Occipital lobe (tissue), 2 donors: ENCODE data around the gene GRK5. TPM values are rescaled to one million over a fixed set of nuclear protein-coding genes. Genes with fewer than 3 reads are reported as not detected.

Source experiments
- DNase-seq: peaks from one replicate; lab custom pipeline; 2025; lab: John Stamatoyannopoulos, UW
- total RNA-seq: library from RNA; depleted of rRNA; stranded (reverse); fragments of >200 nt; gene quantifications from one replicate; pipeline ENCODE4 v1.2.3, GENCODE V29; 2014

The GRK5 gene
- total RNA-seq, 1 donor from 2014 or later = 17.3 TPM

- DNase-seq = no peak
Observed at GRCh38 chr10:119316002-119316358, 108.6 kb downstream of the GRK5 start.

DNA sequence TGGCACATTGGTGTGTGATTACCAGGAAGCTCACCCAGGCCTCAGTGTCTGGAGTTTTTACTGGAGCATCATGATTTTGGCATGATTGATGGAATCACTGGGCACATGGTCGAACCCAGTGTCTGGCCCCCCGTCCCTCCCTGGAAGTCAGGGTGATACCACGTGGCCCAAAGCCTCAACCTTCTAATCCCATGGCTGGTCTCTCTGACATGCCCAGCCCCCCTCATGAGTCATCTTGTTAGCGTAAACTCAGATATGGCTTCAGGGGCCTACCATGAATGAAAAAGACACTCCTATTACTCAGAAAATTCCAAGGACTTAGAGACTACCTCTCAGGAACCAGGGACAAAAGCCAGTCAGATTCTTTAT, 109.3 kb downstream of the GRK5 start:
- DNase-seq = no peak

- no peak for DNase-seq
Observed at GRCh38 chr10:119318411-119319160, 111.2 kb downstream of the GRK5 start.

- no peak for DNase-seq
Observed at GRCh38 chr10:119319161-119319919, 112.0 kb downstream of the GRK5 start.

DNA sequence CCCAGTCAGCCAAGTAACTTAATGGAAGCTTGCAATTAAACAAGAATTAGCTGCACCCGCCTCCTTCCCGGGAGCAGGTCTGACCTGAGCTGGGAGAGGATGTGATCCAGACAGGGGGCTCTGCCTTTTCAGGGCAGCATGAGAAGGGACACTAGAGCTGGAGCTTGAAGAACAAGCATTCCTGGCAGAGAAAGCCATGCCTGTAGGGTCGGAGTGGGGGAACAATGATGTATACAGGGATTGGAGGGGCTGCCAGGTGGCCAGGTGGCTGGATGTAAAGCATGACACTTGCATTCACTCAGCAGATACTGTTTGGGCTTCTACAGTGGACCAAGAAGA, 112.5 kb downstream of the GRK5 start:
- no peak for DNase-seq

GRCh38 chr10:119320981-119321380, 113.6 kb downstream of the GRK5 start:
- no peak for DNase-seq

GRCh38 chr10:119323085-119324016, 116.0 kb downstream of the GRK5 start:
- DNase-seq = no peak

DNA sequence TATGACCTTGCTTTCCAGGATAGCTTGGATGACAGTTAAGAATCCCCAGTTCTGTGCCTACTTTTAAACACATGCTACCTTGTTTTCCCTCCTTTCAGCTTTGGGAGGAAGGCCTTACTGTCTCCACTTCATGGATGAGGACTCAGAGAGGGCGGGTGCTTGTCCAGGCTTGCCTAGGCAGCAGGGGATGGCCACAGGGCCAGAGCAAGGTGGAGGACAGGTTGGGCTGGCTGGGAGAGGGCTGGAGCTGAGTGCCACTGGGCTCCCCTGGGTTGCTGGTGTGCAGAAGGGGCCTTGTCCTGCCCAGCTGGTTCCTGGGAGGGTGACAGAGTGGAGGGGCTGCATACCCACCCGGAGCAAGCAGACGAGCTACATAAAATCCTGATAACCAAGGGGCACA, 117.8 kb downstream of the GRK5 start:
- no peak for DNase-seq

- DNase-seq = no peak
Observed at GRCh38 chr10:119326167-119326566, 118.8 kb downstream of the GRK5 start.

DNA sequence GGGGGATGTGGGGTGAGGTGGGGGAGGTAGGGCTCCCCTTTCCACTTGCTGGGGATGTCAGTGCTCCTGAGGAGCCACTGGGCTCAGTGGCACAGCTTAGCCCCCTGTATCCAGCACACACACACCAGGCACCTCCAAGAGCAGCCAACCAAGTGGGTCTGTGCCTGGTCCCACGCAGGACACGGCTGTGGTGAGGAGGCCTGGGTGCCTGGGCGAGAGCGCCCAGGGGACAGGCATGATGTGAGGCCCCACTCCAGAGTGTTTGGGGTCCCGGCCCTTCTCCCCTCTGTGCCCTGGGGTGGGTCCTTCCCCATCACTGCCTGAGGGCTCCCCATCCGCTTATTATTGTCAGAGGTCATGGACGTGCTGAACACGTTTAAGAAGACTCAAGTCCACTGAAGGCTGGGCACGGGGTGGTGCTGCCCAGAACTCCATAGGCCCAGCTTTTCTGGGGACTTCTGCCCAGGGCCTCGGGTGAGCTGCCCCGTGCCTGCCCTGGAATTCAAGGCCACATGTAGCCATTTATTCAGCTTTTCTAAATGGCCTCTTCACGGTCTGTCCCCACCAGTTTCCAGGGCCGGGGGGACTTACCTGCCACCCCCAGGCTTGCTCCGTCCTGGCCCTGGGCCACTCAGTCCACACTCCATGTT, 119.8 kb downstream of the GRK5 start:
- no peak for DNase-seq

DNA sequence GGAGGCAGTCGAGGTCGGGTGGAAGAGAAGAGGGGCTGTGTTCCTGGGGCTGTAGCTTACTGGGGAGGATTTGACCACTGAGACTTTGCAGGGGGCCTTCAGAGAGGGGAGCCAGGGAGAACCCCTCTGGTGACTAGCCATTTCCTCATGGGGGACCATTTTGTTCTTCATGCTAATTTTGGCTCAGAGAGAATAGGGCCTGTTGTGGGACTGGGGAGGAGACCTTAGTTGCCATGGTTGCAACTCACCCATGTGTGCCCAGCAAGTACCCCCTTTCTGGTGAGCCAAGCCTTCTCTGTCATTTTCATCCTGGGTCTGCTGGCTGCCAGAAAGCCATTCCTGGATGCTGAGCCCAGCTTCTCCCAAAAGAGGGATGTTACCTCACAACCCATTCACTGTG, 120.9 kb downstream of the GRK5 start:
- DNase-seq = no peak

GRCh38 chr10:119330342-119330741, 123.0 kb downstream of the GRK5 start:
- no peak for DNase-seq

DNA sequence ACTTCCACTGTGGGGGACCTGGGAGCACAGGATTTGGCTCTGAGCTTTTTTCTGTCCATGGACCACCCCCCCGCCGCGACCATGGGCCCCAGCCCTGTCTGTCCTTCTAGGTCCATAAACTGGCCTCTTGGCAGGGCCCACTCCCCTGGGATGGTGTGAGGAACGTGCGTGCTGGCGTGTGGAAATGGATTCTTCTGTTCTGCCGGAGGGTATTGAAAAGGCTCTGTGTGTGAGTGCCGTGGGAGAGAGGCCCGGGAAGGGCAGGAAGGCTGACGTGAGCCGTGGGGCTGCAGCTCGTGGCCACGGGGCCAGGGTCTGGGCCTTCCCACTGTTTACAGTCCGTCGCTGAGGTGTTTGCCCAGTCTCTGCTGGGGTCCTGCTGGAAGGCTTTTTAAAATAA, 123.7 kb downstream of the GRK5 start:
- no peak for DNase-seq

DNA sequence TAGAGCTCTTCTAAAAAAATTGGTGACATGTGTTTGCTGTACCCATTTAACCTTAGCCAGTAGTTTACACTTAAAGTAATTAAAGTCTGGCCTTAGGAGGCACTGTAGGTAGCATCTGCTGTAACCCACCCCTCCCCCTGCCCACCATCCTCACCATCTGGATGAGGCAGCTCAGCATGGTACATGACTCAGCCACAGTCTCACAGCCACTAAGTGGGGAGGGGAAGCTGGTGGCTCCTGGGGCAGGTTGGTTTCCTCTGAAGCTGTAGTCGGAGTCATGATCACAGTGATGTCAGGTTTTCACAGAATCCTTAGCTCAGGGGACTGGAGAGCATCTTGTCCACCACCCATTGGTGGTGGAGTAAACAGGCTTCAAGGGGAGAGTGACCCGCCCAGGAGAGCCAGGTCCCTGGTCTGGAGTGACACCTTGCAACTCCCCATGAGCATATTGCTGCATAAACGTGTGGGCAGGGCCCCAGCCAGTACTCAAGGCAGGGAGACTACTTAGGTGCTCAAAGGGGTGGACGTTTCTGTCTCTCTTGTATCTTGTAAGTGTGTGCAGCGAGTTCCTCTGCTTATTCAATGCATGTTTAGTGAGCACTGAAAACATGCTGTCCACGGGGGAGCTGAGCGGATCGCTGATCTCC, 125.9 kb downstream of the GRK5 start:
- no peak for DNase-seq

DNA sequence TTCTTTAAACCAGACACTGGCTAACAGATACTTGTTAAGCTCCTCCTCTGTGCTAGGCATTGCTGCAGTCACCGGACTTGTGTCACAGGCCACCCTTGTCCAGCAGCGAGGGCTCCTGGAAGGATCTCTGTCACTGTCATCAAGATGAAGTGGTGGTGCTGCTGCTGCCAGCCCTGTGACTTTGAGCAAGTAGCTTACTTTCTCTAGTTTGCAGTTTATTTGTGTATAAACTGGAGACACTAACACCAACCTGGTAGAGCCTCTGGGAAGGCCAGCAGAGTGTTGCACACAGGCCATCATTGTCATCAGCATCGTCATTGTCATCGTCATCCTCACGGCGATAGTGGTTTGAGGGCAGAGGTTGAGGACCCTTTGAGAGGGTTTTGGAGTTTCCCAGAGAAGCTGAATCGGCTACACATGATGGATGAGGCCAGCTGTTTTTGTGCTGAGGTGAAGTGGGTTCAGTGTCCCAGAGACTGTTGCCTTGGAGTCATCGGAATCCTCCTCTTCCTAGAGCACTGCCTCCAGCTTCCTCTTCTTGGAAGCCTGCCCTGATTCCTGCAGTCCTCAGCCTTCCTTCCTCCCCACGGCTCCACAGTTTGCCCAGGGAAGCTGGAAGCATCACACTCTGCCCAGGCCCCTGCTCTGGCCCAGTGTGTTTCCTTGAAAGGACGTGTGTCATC, 128.4 kb downstream of the GRK5 start:
- no peak for DNase-seq

DNA sequence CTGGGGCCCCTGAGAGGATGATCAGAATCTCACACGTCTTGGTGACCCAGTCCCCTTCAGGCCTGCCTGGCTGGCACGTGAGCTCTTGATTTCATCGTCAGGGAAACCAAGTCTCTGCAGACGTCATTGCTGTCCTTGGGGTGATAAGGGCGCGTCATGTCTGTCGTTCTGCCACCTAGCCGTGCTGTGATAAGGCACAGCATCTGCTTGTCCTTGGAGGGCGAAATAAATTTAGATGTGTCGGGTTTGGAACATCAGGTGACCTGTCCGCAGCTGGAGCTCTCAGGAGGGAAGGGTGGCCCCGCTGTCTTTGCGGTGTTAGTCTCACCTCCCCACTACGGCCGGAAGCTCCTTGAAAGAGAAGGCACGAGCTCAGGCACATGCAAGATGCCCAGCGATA, 129.2 kb downstream of the GRK5 start:
- no peak for DNase-seq

- no peak for DNase-seq
Observed at GRCh38 chr10:119337223-119337622, 129.9 kb downstream of the GRK5 start.

DNA sequence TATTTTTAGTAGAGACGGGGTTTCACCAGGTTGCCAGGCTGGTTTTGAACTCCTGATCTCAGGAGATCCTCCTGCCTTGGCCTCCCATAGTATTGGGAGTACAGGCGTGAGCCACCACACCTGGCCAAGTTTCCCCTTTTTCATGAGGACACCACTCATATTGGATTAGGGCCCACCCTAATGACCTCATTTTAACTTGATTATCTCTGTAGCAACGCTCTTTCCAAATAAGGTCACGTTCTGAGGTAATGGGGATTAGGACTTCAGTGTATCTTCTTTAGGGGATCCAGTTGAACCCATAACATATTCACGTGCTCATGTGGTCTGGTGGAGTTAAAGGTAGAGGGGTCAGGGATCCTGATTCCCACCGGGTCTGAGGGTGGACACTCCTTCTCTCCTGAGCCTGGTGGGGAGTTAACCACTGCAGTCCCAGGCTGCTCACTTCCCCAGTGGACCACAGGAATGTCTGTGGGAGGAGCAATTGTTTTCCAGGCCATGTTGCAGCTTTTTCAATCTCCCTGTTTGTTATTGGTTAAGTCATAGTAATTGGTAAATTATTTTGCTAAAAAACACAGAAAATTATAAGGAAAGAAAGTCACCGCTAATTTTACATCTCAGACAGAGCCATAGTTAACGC, 130.5 kb downstream of the GRK5 start:
- no peak for DNase-seq

- DNase-seq = no peak
Observed at GRCh38 chr10:119339109-119339508, 131.7 kb downstream of the GRK5 start.

DNA sequence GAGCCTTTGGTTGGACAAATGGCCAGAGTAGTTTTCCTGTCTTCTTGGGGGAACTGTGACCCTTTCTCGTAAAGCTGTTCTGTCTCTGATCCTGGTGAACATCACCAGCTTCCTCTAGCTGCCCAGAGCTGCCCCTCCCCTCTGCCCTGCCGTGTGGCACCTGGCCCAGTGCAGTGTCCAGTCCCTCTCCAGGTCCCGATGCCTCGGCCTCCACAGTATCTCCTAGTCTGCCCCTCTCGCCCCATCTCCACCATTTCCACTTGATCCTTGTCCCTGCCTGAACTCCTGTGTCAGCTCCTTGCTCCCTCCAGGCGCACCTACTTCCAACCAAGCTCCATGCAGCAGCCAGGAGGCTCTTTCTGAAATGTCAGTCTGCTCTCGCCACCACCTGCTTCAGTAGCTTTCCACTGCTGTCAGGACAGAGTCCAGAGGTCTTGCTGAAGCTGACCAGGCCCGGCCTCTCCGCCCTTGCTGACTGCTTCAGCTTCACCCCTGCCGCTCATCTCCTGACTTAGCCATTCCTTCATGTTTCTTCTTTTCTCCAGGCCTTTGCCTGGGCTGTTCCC, 133.6 kb downstream of the GRK5 start:
- DNase-seq = no peak
